ENCODE results near the gene HINT2. TPM values are rescaled to one million over a fixed set of nuclear protein-coding genes. Genes with fewer than 3 reads are reported as not detected.

The HINT2 gene
- total RNA-seq, 1 donor from 2014 or later = 27.9 TPM

DNA sequence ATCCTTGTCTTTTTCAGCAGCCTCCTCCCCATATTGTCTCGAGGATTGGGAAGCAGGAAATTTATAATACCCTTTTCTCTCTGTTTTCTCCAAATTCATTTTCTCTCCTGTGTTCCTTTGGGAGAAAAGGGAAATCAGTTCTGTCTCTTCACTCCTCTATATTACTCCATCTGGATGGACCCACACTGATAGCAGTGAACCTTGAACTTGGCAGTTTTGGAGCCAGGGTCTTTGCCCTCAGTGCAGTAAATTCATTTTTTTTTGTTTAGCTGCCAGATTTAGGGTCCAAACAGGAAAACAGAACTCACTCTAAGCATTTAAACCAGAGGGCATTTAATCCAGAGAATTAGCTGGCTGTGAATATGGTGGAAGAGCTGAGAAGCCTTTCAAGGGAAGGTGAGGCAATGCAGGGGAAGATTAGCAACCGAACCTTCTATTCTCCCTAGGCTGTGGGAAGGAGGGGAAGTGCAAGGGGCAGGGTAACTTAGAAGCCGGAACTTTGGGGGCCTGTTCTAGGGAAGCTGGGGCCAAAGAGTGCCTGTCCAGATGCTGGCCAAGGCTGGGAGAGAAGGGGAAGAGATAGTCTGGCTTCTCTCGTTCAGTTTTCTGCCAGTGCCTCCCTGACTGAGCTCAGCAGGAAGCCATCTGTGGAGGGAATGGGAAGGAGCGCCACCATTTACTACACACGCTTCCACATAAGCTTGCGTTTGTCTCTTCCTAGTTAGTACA lies 39.8 kb downstream of the HINT2 start:
- DNase-seq = no peak
- CTCF ChIA-PET = interaction anchor here (1.3 to 1.6 kb wide), 3 partner anchors 15 to 107 kb away, joined by 4 to 9 read pairs (median 5); no protein-coding TSS in a partner anchor
- peaks cover 4% of the 10 kb centered on the region for H3K36me3 Mint-ChIP-seq (ENCODE audit: low read depth)
- no peaks in the 10 kb centered on the region for H3K27me3 Mint-ChIP-seq
- ATAC-seq (ENCODE audit: low read depth) = no peak
- intact Hi-C loops (cut with micrococcal nuclease) = no loop called here
- TF ChIP-seq, protein P1, sequence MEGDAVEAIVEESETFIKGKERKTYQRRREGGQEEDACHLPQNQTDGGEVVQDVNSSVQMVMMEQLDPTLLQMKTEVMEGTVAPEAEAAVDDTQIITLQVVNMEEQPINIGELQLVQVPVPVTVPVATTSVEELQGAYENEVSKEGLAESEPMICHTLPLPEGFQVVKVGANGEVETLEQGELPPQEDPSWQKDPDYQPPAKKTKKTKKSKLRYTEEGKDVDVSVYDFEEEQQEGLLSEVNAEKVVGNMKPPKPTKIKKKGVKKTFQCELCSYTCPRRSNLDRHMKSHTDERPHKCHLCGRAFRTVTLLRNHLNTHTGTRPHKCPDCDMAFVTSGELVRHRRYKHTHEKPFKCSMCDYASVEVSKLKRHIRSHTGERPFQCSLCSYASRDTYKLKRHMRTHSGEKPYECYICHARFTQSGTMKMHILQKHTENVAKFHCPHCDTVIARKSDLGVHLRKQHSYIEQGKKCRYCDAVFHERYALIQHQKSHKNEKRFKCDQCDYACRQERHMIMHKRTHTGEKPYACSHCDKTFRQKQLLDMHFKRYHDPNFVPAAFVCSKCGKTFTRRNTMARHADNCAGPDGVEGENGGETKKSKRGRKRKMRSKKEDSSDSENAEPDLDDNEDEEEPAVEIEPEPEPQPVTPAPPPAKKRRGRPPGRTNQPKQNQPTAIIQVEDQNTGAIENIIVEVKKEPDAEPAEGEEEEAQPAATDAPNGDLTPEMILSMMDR (IDR thresholded peaks at IDR 0.05) = no peak
- H3K9me3 Mint-ChIP-seq = no peaks in the 10 kb centered on the region
- peak overlapping the region; percentile 53 for H3K27ac Mint-ChIP-seq
- POLR2A ChIA-PET = interaction anchor here (0.6 to 1.1 kb wide), 3 partner anchors 16 to 51 kb away, joined by 3 to 6 read pairs (median 3); no protein-coding TSS in a partner anchor
- H3K4me3 Mint-ChIP-seq = no peak overlapping the region
- peaks cover 17% of the 10 kb centered on the region for H3K4me1 Mint-ChIP-seq

DNA sequence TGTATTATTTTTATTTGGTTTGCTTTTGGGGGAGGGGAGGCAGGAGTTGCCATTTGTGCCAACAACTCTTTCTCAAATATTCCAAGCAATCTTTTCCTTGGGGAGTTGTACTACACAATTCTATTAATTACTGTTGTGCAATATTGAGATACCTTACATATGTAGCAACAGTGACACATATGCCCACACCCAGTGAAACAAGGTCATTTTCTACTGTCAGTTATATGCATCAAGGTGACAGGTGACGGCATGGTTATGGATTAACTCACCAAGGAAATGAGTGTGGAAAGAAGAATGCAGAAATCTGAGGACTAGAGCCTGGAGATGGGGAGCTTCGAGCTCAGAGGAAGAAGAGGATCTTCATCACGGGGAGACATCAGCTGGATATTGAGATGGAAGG lies 42.9 kb downstream of the HINT2 start:
- Mint-ChIP-seq H3K4me1 (peaks cover 18% of the 10 kb centered on the region), H3K4me3 (no peak overlapping the region), H3K27ac (no peak overlapping the region), H3K9me3 (no peaks in the 10 kb centered on the region), H3K36me3 (ENCODE audit: low read depth) (peaks cover 2% of the 10 kb centered on the region), H3K27me3 (no peaks in the 10 kb centered on the region)
- POLR2A ChIA-PET = interaction anchor here (0.7 kb wide), 1 partner anchor 641 kb away, joined by 3 read pairs; no protein-coding TSS in a partner anchor
- ATAC-seq (ENCODE audit: low read depth) (no peak), DNase-seq (no peak)
- CTCF ChIA-PET = no interaction called here
- TF ChIP-seq, protein P1 (IDR thresholded peaks at IDR 0.05) = no peak
- intact Hi-C loops (cut with micrococcal nuclease) = no loop called here

DNA sequence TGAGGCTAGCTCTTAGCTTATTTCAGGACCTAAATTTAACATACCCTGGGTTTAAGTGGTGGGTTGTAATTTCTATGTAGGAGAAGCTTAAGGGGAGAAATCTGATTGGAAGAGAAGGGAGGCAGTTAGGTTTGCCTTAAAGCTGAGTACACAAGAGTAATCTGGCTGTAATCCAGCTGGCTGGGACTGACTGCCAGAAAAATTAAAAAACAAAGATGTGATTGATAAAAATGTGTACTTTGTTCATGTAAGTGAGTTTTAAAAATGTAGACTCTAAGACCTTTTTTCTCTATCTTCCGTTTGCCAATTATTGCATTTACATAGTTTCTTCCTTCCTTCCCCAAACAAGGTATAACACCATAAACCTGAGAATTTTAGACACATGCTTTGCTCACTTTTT lies 43.3 kb downstream of the HINT2 start:
- Mint-ChIP-seq H3K27me3 (no peaks in the 10 kb centered on the region), H3K36me3 (ENCODE audit: low read depth) (peaks cover 2% of the 10 kb centered on the region), H3K9me3 (no peaks in the 10 kb centered on the region), H3K27ac (no peak overlapping the region), H3K4me3 (no peak overlapping the region), H3K4me1 (peaks cover 20% of the 10 kb centered on the region)
- ChIA-PET CTCF (no interaction called here), POLR2A (interaction anchor here (1.1 kb wide), 1 partner anchor 15 kb away, joined by 3 read pairs; no protein-coding TSS in a partner anchor)
- TF ChIP-seq, protein P1 (IDR thresholded peaks at IDR 0.05) = no peak
- intact Hi-C loops (cut with micrococcal nuclease) = no loop called here
- no peak for DNase-seq
- ATAC-seq (ENCODE audit: low read depth) = no peak

DNA sequence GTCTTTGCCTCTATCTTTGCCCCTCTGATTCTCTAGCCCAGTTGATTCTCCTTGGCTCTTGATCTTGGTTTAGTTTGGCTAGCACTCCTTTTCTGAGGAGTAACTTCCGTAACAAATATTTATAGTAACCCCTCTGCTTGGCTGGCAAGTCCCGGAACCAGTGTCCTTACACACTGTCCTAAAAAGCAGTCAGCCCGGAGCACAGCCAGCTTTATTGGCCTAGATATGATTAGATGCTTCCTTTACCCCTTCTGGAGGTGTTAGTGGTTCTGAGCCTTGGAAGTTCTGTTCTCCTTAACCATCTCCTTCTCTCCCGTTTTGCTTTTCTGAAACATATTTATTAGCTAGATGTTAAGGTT lies 43.8 kb downstream of the HINT2 start:
- no peak for ATAC-seq (ENCODE audit: low read depth)
- ChIA-PET POLR2A (interaction anchor here (0.6 to 1.1 kb wide), 2 partner anchors 15 to 21 kb away, joined by 3 read pairs; no protein-coding TSS in a partner anchor), CTCF (no interaction called here)
- Mint-ChIP-seq H3K9me3 (no peaks in the 10 kb centered on the region), H3K27me3 (no peaks in the 10 kb centered on the region), H3K36me3 (ENCODE audit: low read depth) (peaks cover 2% of the 10 kb centered on the region), H3K27ac (no peak overlapping the region), H3K4me1 (peaks cover 17% of the 10 kb centered on the region), H3K4me3 (no peak overlapping the region)
- TF ChIP-seq, protein P1 (IDR thresholded peaks at IDR 0.05) = no peak
- intact Hi-C loops (cut with micrococcal nuclease) = no loop called here
- no peak for DNase-seq

DNA sequence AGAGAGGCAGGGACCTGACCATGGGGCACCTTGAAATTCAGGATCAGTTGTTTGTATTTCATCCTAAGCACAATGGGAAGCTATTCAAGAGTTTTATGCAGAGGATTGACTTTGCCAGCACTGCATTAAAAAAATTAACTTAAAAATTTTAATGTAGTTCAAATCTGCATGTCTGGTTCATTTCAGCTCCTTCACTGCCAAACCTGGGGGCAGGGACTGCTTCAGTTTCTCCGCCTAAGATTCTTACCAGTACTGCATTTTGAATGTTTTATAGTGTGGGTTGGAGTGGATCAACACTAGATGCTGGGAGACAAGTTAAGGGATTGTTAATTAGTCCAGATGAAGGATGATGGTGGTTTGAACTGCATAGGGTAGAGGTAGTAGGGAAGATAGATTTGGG lies 45.1 kb downstream of the HINT2 start:
- DNase-seq (no peak), ATAC-seq (ENCODE audit: low read depth) (no peak)
- H3K9me3 Mint-ChIP-seq = no peaks in the 10 kb centered on the region
- H3K27me3 Mint-ChIP-seq = no peaks in the 10 kb centered on the region
- H3K36me3 Mint-ChIP-seq (ENCODE audit: low read depth) = peaks cover 2% of the 10 kb centered on the region
- intact Hi-C loops (cut with micrococcal nuclease) = no loop called here
- H3K4me1 Mint-ChIP-seq = peaks cover 5% of the 10 kb centered on the region
- ChIA-PET CTCF (no interaction called here), POLR2A (interaction anchor here (1.2 kb wide), 1 partner anchor 13 kb away, joined by 5 read pairs; no protein-coding TSS in a partner anchor)
- no peak overlapping the region for H3K4me3 Mint-ChIP-seq
- TF ChIP-seq, protein P1 (IDR thresholded peaks at IDR 0.05) = no peak
- H3K27ac Mint-ChIP-seq = no peak overlapping the region

Data from activated B cell treated with CpG ODN at 0.5 μM for 24 hours (primary cell).